ENCODE measurements around the gene UNC5C.

The UNC5C gene

GRCh38 chr4:95526075-95526474 is 22.7 kb downstream of the UNC5C start:
- Mint-ChIP-seq H3K4me1 (peaks cover 38% of the 10 kb centered on the region), H3K9me3 (no peaks in the 10 kb centered on the region), H3K27me3 (ENCODE audit: low read depth, poor library complexity) (no peaks in the 10 kb centered on the region), H3K27ac (no peak overlapping the region), H3K36me3 (ENCODE audit: low read depth) (no peaks in the 10 kb centered on the region), H3K4me3 (no peak overlapping the region)
- DNase-seq, result no peak
- TF ChIP-seq CTCF (IDR thresholded peaks at IDR 0.05), result no peak

GRCh38 chr4:95524729-95525128 is 24.0 kb downstream of the UNC5C start:
- Mint-ChIP-seq H3K27me3 (ENCODE audit: low read depth, poor library complexity) (no peaks in the 10 kb centered on the region), H3K4me3 (no peak overlapping the region), H3K27ac (no peak overlapping the region), H3K36me3 (ENCODE audit: low read depth) (no peaks in the 10 kb centered on the region), H3K4me1 (peaks cover 31% of the 10 kb centered on the region), H3K9me3 (no peaks in the 10 kb centered on the region)
- DNase-seq, result no peak
- TF ChIP-seq CTCF (IDR thresholded peaks at IDR 0.05), result no peak

- peaks cover 31% of the 10 kb centered on the region for H3K4me1 Mint-ChIP-seq
- no peaks in the 10 kb centered on the region for H3K27me3 Mint-ChIP-seq (ENCODE audit: low read depth, poor library complexity)
- H3K4me3 Mint-ChIP-seq, result no peak overlapping the region
- H3K27ac Mint-ChIP-seq, result no peak overlapping the region
- no peak for TF ChIP-seq CTCF (IDR thresholded peaks at IDR 0.05)
- DNase-seq, result no peak
- no peaks in the 10 kb centered on the region for H3K9me3 Mint-ChIP-seq
- no peaks in the 10 kb centered on the region for H3K36me3 Mint-ChIP-seq (ENCODE audit: low read depth)
These were observed 24.6 kb downstream of the UNC5C start for GRCh38 chr4:95524184-95524583.

- Mint-ChIP-seq H3K27ac (no peak overlapping the region), H3K36me3 (ENCODE audit: low read depth) (no peaks in the 10 kb centered on the region), H3K9me3 (no peaks in the 10 kb centered on the region), H3K4me3 (no peak overlapping the region), H3K4me1 (peaks cover 22% of the 10 kb centered on the region), H3K27me3 (ENCODE audit: low read depth, poor library complexity) (no peaks in the 10 kb centered on the region)
- TF ChIP-seq CTCF (IDR thresholded peaks at IDR 0.05), result no peak
- no peak for DNase-seq
These were observed 25.9 kb downstream of the UNC5C start for GRCh38 chr4:95522682-95523530.

- no peak for DNase-seq
- TF ChIP-seq CTCF (IDR thresholded peaks at IDR 0.05), result no peak
- H3K4me3 Mint-ChIP-seq, result no peak overlapping the region
- H3K9me3 Mint-ChIP-seq, result no peaks in the 10 kb centered on the region
- H3K27ac Mint-ChIP-seq, result no peak overlapping the region
- no peaks in the 10 kb centered on the region for H3K36me3 Mint-ChIP-seq (ENCODE audit: low read depth)
- H3K27me3 Mint-ChIP-seq (ENCODE audit: low read depth, poor library complexity), result no peaks in the 10 kb centered on the region
- no peaks in the 10 kb centered on the region for H3K4me1 Mint-ChIP-seq
These were observed 31.0 kb downstream of the UNC5C start for GRCh38 chr4:95517576-95518345.

Measured in nephron progenitor cell (in vitro differentiated cells).